Measurements from ENCODE around the gene TMEM95. TPM values are rescaled to one million over a fixed set of nuclear protein-coding genes. Genes with fewer than 3 reads are reported as not detected.
A peak's percentile ranks its signal among the peaks of the same experiment; 100 is the strongest.

Gene TMEM95
- total RNA-seq, 1 donor from 2014 or later, result not detected

DNA sequence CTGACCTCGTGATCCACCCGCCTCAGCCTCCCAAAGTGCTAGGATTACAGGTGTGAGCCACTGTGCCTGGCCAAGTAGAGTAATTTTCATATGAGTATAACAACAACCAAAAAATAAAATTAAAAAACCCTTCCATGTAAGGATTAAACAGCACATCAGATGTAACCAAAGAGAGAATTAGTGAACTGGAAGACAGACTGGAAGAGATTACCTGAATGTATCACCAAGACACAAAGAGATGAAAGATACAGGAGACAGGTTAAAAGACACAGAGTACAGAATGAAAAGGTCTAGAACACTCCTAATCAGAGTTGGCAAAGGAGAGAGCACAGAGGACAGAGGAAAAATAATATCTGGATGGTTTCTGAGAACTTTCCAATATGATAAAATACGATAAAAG lies 24.2 kb downstream of the TMEM95 start:
- H3K4me3 Mint-ChIP-seq (ENCODE audit: low read depth), result no peak overlapping the region
- H3K9me3 Mint-ChIP-seq, result peaks cover 6% of the 10 kb centered on the region
- H3K4me1 Mint-ChIP-seq (ENCODE audit: low read depth), result no peaks in the 10 kb centered on the region
- H3K27me3 Mint-ChIP-seq (ENCODE audit: low read depth), result peaks cover 39% of the 10 kb centered on the region
- no peak for DNase-seq (ENCODE audit: low spot score)
- intact Hi-C loops (cut with micrococcal nuclease), result no loop called here
- H3K36me3 Mint-ChIP-seq (ENCODE audit: low read depth), result peaks cover 5% of the 10 kb centered on the region
- no peak overlapping the region for H3K27ac Mint-ChIP-seq

DNA sequence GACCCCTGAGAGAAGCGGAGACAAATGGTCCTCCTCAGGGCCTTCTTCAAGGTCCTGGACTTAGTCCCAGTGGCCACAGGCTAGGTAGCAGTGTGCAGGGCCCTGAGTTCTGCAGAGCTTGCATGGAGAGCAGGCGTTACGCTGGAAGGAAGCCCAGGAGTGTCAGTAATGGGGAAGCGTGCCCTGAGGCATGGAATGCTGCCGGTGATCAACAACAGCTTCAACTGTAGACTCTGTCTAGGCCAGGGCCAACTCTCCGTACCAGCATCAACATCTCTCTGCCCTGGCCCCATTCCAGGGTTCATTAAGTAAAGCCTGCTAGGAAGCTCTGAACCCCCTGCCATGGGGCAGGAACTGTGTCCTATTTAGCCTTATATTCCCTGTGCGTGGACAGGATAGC lies 25.4 kb downstream of the TMEM95 start:
- H3K27me3 Mint-ChIP-seq (ENCODE audit: low read depth), result peaks cover 39% of the 10 kb centered on the region
- DNase-seq (ENCODE audit: low spot score), result no peak
- H3K36me3 Mint-ChIP-seq (ENCODE audit: low read depth), result peaks cover 5% of the 10 kb centered on the region
- peaks cover 6% of the 10 kb centered on the region for H3K9me3 Mint-ChIP-seq
- H3K4me3 Mint-ChIP-seq (ENCODE audit: low read depth), result no peak overlapping the region
- no peak overlapping the region for H3K27ac Mint-ChIP-seq
- H3K4me1 Mint-ChIP-seq (ENCODE audit: low read depth), result peaks cover 4% of the 10 kb centered on the region
- intact Hi-C loops (cut with micrococcal nuclease), result no loop called here

DNA sequence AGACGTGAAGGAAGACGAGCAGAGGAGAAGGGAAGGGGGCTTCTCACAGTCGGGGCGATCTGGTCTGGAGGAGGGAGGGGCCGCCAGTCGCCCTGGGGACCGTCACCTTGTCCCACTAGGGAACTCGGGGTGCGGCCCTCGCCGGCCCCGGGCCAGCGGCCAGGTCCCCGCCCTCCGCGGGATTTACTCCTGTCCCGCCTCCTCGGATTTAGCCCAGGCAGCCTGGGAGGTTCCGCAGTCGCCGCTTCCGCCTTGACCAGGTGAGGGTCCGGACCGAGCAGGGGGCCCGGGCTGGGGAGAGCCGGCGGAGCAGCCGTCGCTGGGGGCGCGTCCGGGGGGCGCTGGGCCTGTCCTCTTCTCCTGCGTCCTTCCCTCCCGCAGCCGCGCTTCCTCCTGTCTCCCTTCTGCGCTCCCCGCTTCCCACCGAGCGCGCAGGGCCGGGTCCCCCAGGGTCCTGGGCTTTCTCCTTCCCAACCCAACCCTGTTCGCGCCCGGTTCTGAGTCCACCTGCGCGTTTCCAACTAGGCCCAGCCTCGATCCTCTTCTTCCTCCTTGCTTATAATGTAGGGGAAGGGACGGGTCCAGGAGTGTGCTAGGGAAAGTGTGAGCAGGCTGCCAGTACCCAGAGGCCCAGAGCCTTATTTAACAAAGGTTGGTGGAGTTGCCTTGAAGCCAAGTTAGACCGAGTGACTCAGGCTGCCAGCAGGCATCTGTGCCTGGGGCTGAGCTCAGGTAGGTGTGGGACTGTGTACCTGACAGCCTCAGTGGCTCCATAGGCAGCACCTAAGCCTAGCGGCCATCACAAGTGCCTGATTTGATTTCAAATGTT lies 26.1 kb downstream of the TMEM95 start, which contains the start of gene TNK1:
TSS of gene TNK1 (plus strand) at position 235 of the 829 bp plus-strand sequence. CDS start 1,838 bp downstream, outside the sequence.
- Mint-ChIP-seq H3K36me3 (ENCODE audit: low read depth) (peaks cover 5% of the 10 kb centered on the region), H3K9me3 (peaks cover 6% of the 10 kb centered on the region), H3K4me3 (ENCODE audit: low read depth) (no peak within 1 kb of the TSS), H3K27ac (no peak within 1 kb of the TSS), H3K27me3 (ENCODE audit: low read depth) (peaks cover 39% of the 10 kb centered on the region), H3K4me1 (ENCODE audit: low read depth) (peaks cover 4% of the 10 kb centered on the region)
- no peak for DNase-seq (ENCODE audit: low spot score)
- intact Hi-C loops (cut with micrococcal nuclease), result no loop called here

DNA sequence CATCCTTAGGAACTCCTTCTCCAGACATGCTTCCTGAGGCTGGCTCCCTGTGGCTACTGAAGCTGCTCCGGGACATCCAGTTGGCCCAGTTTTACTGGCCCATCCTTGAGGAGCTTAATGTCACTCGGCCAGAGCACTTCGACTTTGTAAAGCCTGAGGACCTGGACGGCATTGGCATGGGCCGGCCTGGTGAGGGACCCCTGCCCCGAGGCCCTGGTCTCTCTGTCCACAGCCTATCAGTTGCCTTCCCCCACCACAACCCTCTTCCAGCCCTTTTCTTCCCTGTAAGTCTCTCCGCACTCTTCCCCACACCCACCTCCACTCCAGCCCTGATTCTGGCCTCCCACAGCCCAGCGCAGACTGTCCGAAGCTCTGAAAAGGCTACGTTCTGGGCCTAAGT lies 27.9 kb downstream of the TMEM95 start:
- intact Hi-C loops (cut with micrococcal nuclease), result no loop called here
- Mint-ChIP-seq H3K36me3 (ENCODE audit: low read depth) (peaks cover 8% of the 10 kb centered on the region), H3K27me3 (ENCODE audit: low read depth) (peaks cover 33% of the 10 kb centered on the region), H3K4me1 (ENCODE audit: low read depth) (peaks cover 4% of the 10 kb centered on the region), H3K27ac (no peak overlapping the region), H3K9me3 (peaks cover 6% of the 10 kb centered on the region), H3K4me3 (ENCODE audit: low read depth) (no peak overlapping the region)
- DNase-seq (ENCODE audit: low spot score), result no peak

DNA sequence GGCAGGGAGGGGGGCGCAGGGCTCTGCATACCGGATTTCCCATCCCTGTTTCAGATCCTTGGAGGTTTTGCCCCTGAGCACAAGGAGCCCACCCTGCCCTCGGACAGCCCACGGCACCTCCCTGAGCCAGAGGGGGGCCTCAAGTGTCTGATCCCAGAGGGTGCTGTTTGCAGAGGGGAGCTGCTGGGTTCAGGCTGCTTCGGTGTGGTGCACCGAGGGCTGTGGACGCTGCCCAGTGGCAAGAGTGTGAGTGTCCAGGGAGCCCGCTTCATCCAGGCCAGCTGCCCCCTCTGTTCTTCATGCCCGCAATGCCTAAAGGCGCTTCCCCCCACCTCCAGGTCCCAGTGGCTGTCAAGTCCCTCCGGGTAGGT lies 28.4 kb downstream of the TMEM95 start:
- Mint-ChIP-seq H3K36me3 (ENCODE audit: low read depth) (peaks cover 8% of the 10 kb centered on the region), H3K9me3 (peaks cover 6% of the 10 kb centered on the region), H3K4me3 (ENCODE audit: low read depth) (peak overlapping the region; percentile 53), H3K4me1 (ENCODE audit: low read depth) (peaks cover 4% of the 10 kb centered on the region), H3K27me3 (ENCODE audit: low read depth) (peaks cover 33% of the 10 kb centered on the region), H3K27ac (no peak overlapping the region)
- DNase-seq (ENCODE audit: low spot score), result no peak
- intact Hi-C loops (cut with micrococcal nuclease), result no loop called here

DNA sequence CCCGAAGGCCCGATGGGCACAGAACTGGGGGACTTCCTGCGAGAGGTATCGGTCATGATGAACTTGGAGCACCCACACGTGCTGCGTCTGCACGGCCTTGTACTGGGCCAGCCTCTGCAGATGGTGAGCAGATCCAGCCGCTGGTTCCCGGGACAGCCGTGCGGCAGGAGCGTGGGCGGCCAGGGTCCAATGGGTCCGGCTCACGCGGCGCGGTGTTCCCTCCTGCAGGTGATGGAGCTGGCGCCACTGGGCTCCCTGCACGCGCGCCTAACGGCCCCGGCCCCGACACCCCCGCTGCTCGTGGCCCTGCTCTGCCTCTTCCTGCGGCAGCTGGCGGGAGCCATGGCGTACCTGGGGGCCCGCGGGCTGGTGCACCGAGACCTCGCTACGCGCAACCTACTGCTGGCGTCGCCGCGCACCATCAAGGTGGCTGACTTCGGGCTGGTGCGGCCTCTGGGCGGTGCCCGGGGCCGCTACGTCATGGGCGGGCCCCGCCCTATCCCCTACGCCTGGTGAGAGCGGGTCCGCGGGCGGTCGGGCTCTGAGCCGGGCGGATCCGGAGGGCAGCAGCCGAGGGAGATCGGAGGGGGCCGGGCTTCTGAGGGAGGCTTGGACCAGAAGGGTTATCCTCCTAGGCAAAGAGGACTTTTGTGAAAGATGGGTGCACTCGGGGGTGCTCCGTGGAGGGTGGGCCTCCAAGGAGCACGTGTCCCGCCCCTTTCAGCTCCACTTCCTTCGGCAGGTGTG lies 29.0 kb downstream of the TMEM95 start:
- peaks cover 8% of the 10 kb centered on the region for H3K36me3 Mint-ChIP-seq (ENCODE audit: low read depth)
- H3K27me3 Mint-ChIP-seq (ENCODE audit: low read depth), result peaks cover 33% of the 10 kb centered on the region
- H3K4me3 Mint-ChIP-seq (ENCODE audit: low read depth), result peak overlapping the region; percentile 66
- no peak overlapping the region for H3K27ac Mint-ChIP-seq
- intact Hi-C loops (cut with micrococcal nuclease), result no loop called here
- peak; percentile 74 for DNase-seq (ENCODE audit: low spot score)
- H3K9me3 Mint-ChIP-seq, result peaks cover 6% of the 10 kb centered on the region
- peaks cover 4% of the 10 kb centered on the region for H3K4me1 Mint-ChIP-seq (ENCODE audit: low read depth)

DNA sequence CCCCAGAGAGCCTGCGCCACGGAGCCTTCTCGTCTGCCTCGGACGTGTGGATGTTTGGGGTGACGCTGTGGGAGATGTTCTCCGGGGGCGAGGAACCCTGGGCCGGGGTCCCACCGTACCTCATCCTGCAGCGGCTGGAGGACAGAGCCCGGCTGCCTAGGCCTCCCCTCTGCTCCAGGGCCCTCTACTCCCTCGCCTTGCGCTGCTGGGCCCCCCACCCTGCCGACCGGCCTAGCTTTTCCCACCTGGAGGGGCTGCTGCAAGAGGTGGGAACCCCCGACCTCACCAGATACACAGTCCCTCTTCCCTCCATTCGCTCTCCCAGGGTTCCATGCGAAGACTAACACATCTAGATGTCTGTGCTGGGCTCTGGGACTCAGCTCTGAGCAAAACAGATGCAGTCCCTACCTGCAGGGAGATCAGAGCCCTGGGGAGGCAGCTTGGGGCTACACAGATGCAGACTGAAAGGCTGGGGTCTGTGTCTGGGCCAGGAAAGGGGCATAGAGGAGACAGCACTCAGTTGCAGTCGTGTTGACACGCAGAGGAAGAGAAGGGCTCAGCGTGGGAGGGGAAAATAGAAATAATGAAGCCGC lies 29.6 kb downstream of the TMEM95 start:
- intact Hi-C loops (cut with micrococcal nuclease), result no loop called here
- H3K36me3 Mint-ChIP-seq (ENCODE audit: low read depth), result peaks cover 4% of the 10 kb centered on the region
- peak overlapping the region; percentile 34 for H3K27ac Mint-ChIP-seq
- no peak for DNase-seq (ENCODE audit: low spot score)
- peaks cover 27% of the 10 kb centered on the region for H3K27me3 Mint-ChIP-seq (ENCODE audit: low read depth)
- H3K4me3 Mint-ChIP-seq (ENCODE audit: low read depth), result peak overlapping the region; percentile 66
- H3K9me3 Mint-ChIP-seq, result no peaks in the 10 kb centered on the region
- peaks cover 4% of the 10 kb centered on the region for H3K4me1 Mint-ChIP-seq (ENCODE audit: low read depth)

DNA sequence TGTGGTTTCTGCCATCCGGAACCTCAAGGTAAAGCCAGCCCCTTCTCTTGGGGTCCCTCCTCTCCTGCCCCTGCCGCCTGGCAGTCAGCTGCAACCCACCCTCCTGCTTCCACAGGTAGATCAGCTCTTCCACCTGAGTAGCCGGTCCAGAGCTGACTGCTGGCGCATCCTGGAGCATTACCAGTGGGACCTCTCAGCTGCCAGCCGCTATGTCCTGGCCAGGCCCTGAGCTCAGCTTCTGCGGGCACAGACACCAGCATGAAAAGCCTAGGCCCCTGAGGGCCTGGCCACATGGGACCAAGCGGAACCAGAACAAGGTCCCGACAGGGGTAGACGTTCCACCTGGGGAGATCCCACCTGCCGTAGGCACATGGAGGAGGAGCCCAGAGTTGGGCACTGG lies 33.9 kb downstream of the TMEM95 start:
- Mint-ChIP-seq H3K4me3 (ENCODE audit: low read depth) (no peak overlapping the region), H3K9me3 (no peaks in the 10 kb centered on the region), H3K27me3 (ENCODE audit: low read depth) (no peaks in the 10 kb centered on the region), H3K36me3 (ENCODE audit: low read depth) (peaks cover 29% of the 10 kb centered on the region), H3K4me1 (ENCODE audit: low read depth) (peaks cover 14% of the 10 kb centered on the region), H3K27ac (no peak overlapping the region)
- intact Hi-C loops (cut with micrococcal nuclease), result no loop called here
- DNase-seq (ENCODE audit: low spot score), result no peak

DNA sequence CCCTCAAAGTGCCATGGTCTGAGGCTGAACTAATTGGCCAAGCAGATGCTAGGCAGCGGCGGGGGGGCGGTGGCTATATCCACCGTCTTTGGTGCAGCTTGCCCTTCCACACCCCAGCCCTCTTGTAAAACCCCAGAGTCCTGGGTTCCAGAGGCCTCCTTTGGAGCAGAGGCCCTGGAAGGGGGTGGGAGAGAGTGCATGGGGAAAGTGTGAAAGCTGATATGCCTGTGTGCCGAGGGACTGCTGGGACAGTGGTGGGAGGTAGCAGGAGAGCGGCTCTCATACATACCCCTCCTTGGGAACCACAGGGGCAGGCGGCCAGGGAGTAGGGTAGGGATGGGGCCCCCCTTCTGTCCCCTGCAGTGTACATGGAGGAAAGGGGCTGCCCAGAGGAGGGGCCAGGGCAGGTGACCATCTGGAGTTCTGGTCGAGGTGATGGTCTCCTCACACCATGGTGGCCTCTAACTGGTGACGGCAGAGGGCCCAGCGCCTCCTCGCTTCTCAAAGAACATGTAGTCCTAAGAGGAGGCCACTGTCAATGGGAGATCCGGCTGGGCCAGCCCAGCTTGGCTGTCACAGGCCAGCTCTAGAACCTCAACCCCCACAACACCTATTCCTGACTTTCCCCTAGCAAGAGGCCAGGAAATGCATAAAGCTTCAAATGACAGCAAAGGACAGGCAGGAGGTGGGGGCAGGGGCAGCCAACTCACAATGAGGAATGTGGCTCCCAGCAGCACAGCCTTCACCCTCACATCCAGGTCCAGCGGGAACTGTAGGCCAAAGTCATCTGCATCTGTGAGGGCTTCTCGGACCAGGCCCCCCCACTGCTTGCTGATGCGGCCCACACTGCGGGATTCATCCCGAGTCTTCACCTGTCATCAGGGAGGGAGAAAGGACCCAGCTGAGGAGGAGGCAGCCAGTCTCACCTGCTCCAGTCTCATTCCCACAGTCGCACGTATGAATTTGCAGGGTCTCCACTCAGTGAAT lies 35.3 kb downstream of the TMEM95 start:
- H3K27ac Mint-ChIP-seq, result no peak overlapping the region
- intact Hi-C loops (cut with micrococcal nuclease), result loop anchor here (5.0 kb wide), 1 partner anchor 38 kb away; the partner anchor contains the start of gene KCTD11
- no peaks in the 10 kb centered on the region for H3K9me3 Mint-ChIP-seq
- H3K36me3 Mint-ChIP-seq (ENCODE audit: low read depth), result peaks cover 29% of the 10 kb centered on the region
- no peaks in the 10 kb centered on the region for H3K27me3 Mint-ChIP-seq (ENCODE audit: low read depth)
- H3K4me3 Mint-ChIP-seq (ENCODE audit: low read depth), result no peak overlapping the region
- H3K4me1 Mint-ChIP-seq (ENCODE audit: low read depth), result peaks cover 15% of the 10 kb centered on the region
- DNase-seq (ENCODE audit: low spot score), result no peak

DNA sequence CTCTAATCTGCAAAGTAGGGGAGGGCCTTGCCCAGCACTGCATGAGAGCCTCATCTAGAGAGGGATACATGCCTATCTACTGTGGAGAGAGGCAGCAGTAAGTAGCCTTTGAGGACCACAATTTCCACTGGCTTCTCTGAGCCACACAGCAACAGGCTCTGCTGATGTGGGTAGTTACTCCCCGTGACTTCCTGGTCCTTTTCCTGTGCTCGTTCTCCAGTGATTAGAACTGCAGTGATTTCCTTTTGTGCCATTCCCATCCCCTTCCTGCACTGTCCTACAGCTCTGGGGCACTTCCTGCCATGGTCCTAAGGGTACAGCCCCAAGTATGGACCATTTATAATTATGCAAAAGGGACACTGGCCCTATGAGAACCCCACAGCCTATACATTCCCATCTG lies 36.4 kb downstream of the TMEM95 start:
- Mint-ChIP-seq H3K4me1 (ENCODE audit: low read depth) (peaks cover 15% of the 10 kb centered on the region), H3K4me3 (ENCODE audit: low read depth) (peak overlapping the region; percentile 17), H3K27ac (no peak overlapping the region), H3K9me3 (no peaks in the 10 kb centered on the region), H3K27me3 (ENCODE audit: low read depth) (no peaks in the 10 kb centered on the region), H3K36me3 (ENCODE audit: low read depth) (peaks cover 29% of the 10 kb centered on the region)
- intact Hi-C loops (cut with micrococcal nuclease), result loop anchor here (5.0 kb wide), 1 partner anchor 39 kb away; the partner anchor contains the start of gene KCTD11
- no peak for DNase-seq (ENCODE audit: low spot score)

DNA sequence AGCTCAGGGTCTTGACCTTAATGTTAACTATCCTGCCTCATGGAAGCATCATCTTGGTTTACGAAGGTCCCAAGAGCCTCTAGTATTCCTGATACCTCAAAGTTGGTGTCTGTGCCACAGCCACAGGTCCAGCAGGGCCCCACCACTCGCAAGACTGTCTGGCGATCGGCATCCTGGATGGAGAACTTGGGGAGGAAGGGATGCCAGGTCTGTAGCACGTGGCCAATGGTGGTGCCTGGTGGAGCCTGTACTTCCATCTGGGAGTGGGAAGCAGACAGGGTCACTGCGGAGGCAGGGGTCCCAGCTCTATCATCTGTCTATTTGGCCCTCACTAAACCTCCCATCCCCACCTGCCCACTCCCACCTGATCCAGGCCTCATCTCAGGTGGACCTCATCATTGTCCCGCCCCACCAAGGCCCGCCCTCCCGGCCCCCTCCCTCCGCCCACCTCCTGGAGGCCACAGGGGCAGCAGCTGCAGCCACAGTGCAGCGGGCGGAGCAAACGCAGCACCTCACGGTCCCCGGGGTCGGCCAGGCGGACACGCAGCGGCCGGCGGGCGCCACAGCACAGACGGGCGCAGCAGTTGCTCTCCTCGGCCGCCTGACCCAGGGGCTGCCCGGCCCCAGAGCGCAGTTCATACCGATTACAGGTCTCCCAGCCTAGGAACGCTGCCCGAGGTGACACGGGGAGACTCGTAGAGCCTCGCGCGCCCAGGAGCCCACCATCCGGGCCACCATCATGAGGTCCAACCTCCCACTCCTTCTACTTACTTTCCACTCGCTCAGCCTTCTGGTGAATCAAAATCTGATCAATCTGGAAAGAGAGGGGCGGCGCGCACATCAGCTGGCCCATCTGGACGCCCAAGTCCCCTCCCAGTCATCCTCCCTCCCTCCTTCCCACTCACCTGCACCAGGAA lies 38.0 kb downstream of the TMEM95 start:
- H3K9me3 Mint-ChIP-seq, result no peaks in the 10 kb centered on the region
- H3K27me3 Mint-ChIP-seq (ENCODE audit: low read depth), result no peaks in the 10 kb centered on the region
- H3K4me3 Mint-ChIP-seq (ENCODE audit: low read depth), result peak overlapping the region; percentile 94
- H3K27ac Mint-ChIP-seq, result no peak overlapping the region
- H3K4me1 Mint-ChIP-seq (ENCODE audit: low read depth), result peaks cover 15% of the 10 kb centered on the region
- peaks cover 25% of the 10 kb centered on the region for H3K36me3 Mint-ChIP-seq (ENCODE audit: low read depth)
- intact Hi-C loops (cut with micrococcal nuclease), result loop anchor here (5.0 kb wide), 1 partner anchor 41 kb away; the partner anchor contains the start of gene KCTD11
- no peak for DNase-seq (ENCODE audit: low spot score)

All from activated T-helper 2 cell treated with anti-CD3 and anti-CD28 coated beads, Interferon-gamma antibody, Interleukin-2, Interleukin-4, amounts not matched to agents 10 μg/mL and 5 μg/mL and 100 μg/mL, durations not matched to agents 14 hours and 24 hours and 36 hours (primary cell).